Right lobe of liver (tissue), 4 donors: ENCODE measurements around the gene ASPHD2.

Experiments
- POLR2A ChIP-seq: fragments of 450-650 bp; IDR thresholded peaks from one replicate; pipeline ENCODE4 v1.6.1; 2017; ENCODE audit warnings: antibody characterized with exemption, mild to moderate bottlenecking
- TF ChIP-seq, protein P1 (sequence below), 4 donors: fragments of 200-600 bp in 3 of 4; fragments of 450-650 bp in 1 of 4; IDR thresholded peaks; one replicate each; pipeline versions ENCODE4 v1.5.1 to v1.8.0; 2016 to 2022; ENCODE audit warnings: antibody characterized with exemption in 4 of 4, mild to moderate bottlenecking in 2 of 4
- donor health status: DM: no; HTN: no; CAD: no.
- donor health status: DM: no; HTN: no; CAD: no.
- donor health status: DM: no; HTN: yes; CAD: no.

DNA sequence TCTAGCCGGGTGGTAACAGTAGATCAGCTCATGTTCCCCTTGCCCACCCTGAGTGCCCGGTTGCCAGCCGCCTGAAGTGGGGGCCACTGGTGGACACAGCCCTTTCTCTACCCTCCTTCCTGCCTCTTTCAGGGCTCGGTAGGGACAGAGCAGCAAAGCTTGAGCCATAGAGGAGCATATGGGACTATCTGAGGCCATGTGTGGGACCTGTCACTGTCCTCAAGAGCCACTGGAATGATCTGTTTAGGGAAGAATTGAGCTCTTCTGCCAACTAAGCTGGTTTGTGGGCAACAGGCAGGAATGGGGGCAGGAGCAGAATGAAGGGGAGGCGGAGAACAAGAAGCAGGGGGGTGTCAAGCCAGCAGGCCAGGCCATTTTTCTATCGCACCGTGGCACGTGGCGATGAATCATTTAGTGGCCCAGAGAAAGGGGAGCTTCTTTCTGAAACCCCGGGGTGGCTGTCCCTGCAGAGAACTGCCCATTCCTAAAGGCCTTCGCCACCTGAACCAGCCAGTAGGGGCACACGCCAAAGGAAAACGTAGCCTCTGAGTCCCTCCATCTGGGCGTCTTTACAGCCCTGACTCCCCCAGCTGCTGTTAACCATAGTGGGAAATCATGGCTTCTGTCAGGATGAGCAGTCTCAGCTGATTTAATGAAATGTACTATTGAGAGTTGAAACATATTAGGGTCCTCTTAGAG is 8.8 kb downstream of the ASPHD2 start:
- TF ChIP-seq, protein P1, sequence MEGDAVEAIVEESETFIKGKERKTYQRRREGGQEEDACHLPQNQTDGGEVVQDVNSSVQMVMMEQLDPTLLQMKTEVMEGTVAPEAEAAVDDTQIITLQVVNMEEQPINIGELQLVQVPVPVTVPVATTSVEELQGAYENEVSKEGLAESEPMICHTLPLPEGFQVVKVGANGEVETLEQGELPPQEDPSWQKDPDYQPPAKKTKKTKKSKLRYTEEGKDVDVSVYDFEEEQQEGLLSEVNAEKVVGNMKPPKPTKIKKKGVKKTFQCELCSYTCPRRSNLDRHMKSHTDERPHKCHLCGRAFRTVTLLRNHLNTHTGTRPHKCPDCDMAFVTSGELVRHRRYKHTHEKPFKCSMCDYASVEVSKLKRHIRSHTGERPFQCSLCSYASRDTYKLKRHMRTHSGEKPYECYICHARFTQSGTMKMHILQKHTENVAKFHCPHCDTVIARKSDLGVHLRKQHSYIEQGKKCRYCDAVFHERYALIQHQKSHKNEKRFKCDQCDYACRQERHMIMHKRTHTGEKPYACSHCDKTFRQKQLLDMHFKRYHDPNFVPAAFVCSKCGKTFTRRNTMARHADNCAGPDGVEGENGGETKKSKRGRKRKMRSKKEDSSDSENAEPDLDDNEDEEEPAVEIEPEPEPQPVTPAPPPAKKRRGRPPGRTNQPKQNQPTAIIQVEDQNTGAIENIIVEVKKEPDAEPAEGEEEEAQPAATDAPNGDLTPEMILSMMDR (IDR thresholded peaks at IDR 0.05), result no peak
- no peak for TF ChIP-seq POLR2A
